ENCODE data around the gene KRTAP3-1.

GRCh38 chr17:41008811-41009210 lies at the start of gene KRTAP3-1:
- TF ChIP-seq, protein P1, sequence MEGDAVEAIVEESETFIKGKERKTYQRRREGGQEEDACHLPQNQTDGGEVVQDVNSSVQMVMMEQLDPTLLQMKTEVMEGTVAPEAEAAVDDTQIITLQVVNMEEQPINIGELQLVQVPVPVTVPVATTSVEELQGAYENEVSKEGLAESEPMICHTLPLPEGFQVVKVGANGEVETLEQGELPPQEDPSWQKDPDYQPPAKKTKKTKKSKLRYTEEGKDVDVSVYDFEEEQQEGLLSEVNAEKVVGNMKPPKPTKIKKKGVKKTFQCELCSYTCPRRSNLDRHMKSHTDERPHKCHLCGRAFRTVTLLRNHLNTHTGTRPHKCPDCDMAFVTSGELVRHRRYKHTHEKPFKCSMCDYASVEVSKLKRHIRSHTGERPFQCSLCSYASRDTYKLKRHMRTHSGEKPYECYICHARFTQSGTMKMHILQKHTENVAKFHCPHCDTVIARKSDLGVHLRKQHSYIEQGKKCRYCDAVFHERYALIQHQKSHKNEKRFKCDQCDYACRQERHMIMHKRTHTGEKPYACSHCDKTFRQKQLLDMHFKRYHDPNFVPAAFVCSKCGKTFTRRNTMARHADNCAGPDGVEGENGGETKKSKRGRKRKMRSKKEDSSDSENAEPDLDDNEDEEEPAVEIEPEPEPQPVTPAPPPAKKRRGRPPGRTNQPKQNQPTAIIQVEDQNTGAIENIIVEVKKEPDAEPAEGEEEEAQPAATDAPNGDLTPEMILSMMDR (conservative IDR thresholded peaks at IDR 0.05): no peak
- TF ChIP-seq ZFX (IDR thresholded peaks at IDR 0.05): no peak

Measured in C4-2B (cell line).